ENCODE results near the gene CNOT10.
"Not testable (repeated sequence)": the region's sequence is repeated elsewhere in the genome, so short reads cannot be mapped to it uniquely, and the experiment has no call there.

Gene CNOT10

GRCh38 chr3:32684800-32685542 is at the start of gene CNOT10:
TSS of gene CNOT10 (plus strand) at chr3:32685188. CDS start at chr3:32685461, 273 bp downstream.
- peak; percentile 63 for DNase-seq (ENCODE audit: low read depth)

GRCh38 chr3:32640939-32641338 is 44.0 kb upstream of the CNOT10 start:
- no peak for DNase-seq (ENCODE audit: low read depth)

- no peak for DNase-seq (ENCODE audit: low read depth)
Observed at GRCh38 chr3:32641356-32641755, 43.6 kb upstream of the CNOT10 start.

- no peak for DNase-seq (ENCODE audit: low read depth)
Observed at GRCh38 chr3:32643354-32643753, 41.6 kb upstream of the CNOT10 start.

GRCh38 chr3:32643816-32644215 is 41.2 kb upstream of the CNOT10 start:
- no peak for DNase-seq (ENCODE audit: low read depth)

GRCh38 chr3:32644380-32644779 is 40.6 kb upstream of the CNOT10 start:
- no peak for DNase-seq (ENCODE audit: low read depth)

- DNase-seq (ENCODE audit: low read depth) = no peak
Observed at GRCh38 chr3:32646761-32647160, 38.2 kb upstream of the CNOT10 start.

- DNase-seq (ENCODE audit: low read depth) = not testable (repeated sequence)
Observed at GRCh38 chr3:32652337-32653100, 32.5 kb upstream of the CNOT10 start.

GRCh38 chr3:32655167-32655566 is 29.8 kb upstream of the CNOT10 start:
- no peak for DNase-seq (ENCODE audit: low read depth)

GRCh38 chr3:32660634-32661033 is 24.4 kb upstream of the CNOT10 start:
- DNase-seq (ENCODE audit: low read depth) = no peak

GRCh38 chr3:32662647-32663046 is 22.3 kb upstream of the CNOT10 start:
- DNase-seq (ENCODE audit: low read depth) = no peak

GRCh38 chr3:32664630-32665075 is 20.3 kb upstream of the CNOT10 start:
- peak; percentile 17 for DNase-seq (ENCODE audit: low read depth)

- no peak for DNase-seq (ENCODE audit: low read depth)
Observed at GRCh38 chr3:32667072-32667582, 17.9 kb upstream of the CNOT10 start.

- DNase-seq (ENCODE audit: low read depth) = not testable (repeated sequence)
Observed at GRCh38 chr3:32669226-32669625, 15.8 kb upstream of the CNOT10 start.

- not testable (repeated sequence) for DNase-seq (ENCODE audit: low read depth)
Observed at GRCh38 chr3:32673730-32674129, 11.3 kb upstream of the CNOT10 start.

GRCh38 chr3:32675164-32675563 is 9.8 kb upstream of the CNOT10 start:
- no peak for DNase-seq (ENCODE audit: low read depth)

- no peak for DNase-seq (ENCODE audit: low read depth)
Observed at GRCh38 chr3:32675650-32676049, 9.3 kb upstream of the CNOT10 start.

GRCh38 chr3:32681811-32682210 is 3.2 kb upstream of the CNOT10 start:
- DNase-seq (ENCODE audit: low read depth) = no peak

- DNase-seq (ENCODE audit: low read depth) = no peak
Observed at GRCh38 chr3:32684029-32684799, 774 bp upstream of the CNOT10 start.

GRCh38 chr3:32685543-32686185 is 676 bp downstream of the CNOT10 start:
- DNase-seq (ENCODE audit: low read depth) = no peak

GRCh38 chr3:32686713-32687112 is 1.7 kb downstream of the CNOT10 start:
- DNase-seq (ENCODE audit: low read depth) = no peak

GRCh38 chr3:32691847-32692246 is 6.9 kb downstream of the CNOT10 start:
- no peak for DNase-seq (ENCODE audit: low read depth)
